Osteoblast (primary cell): Measurements from ENCODE around the gene UBE2H. TPM values are rescaled to one million over a fixed set of nuclear protein-coding genes. Genes with fewer than 3 reads are reported as not detected.

Source experiments
- DNase-seq: peaks from one replicate; pipeline ENCODE4 v3.0.0; 2011; ENCODE audit warnings: low spot score, mixed read lengths; ENCODE audit not compliant: insufficient read length; ENCODE audit errors: missing footprints
- H2AFZ ChIP-seq: 2 replicates; pipeline ENCODE4 v1.6.0; 2011; ENCODE audit warnings: mild to moderate bottlenecking, low read length
- H3K27ac ChIP-seq: 2 replicates; pipeline ENCODE4 v1.5.1; 2011; ENCODE audit warnings: mild to moderate bottlenecking, low read depth, low read length, moderate library complexity
- H3K27me3 ChIP-seq: 2 replicates; pipeline ENCODE4 v1.6.0; 2012; ENCODE audit warnings: mild to moderate bottlenecking, control low read depth, inconsistent platforms, low read length, moderate library complexity; ENCODE audit not compliant: insufficient read depth
- H3K36me3 ChIP-seq: 2 replicates; pipeline ENCODE4 v1.5.1; 2011; ENCODE audit warnings: mild to moderate bottlenecking, low read length, control low read depth, moderate library complexity; ENCODE audit not compliant: insufficient read depth
- H3K4me1 ChIP-seq: 2 replicates; pipeline ENCODE4 v1.5.1; 2011; ENCODE audit warnings: mild to moderate bottlenecking, low read length, control low read depth, moderate library complexity; ENCODE audit not compliant: insufficient read depth
- H3K4me2 ChIP-seq: 2 replicates; pipeline ENCODE4 v1.6.0; 2011; ENCODE audit warnings: mild to moderate bottlenecking, low read length; ENCODE audit not compliant: insufficient read depth
- H3K4me3 ChIP-seq: fragments of 200-600 bp; sonication (generic); 3 replicates; pipeline ENCODE4 v1.5.1; 2012; ENCODE audit warnings: mild to moderate bottlenecking, low read length, inconsistent platforms; ENCODE audit not compliant: insufficient read depth
- H3K79me2 ChIP-seq: 2 replicates; pipeline ENCODE4 v1.6.0; 2012; ENCODE audit warnings: mild to moderate bottlenecking, low read length, control low read depth, inconsistent platforms; ENCODE audit not compliant: insufficient read depth
- H3K9me3 ChIP-seq: 2 replicates; pipeline ENCODE4 v1.5.1; 2011; ENCODE audit warnings: low read depth, low read length, control low read depth
- H4K20me1 ChIP-seq: 2 replicates; pipeline ENCODE4 v1.6.0; 2012; ENCODE audit warnings: mild to moderate bottlenecking, low read length, control low read depth; ENCODE audit not compliant: insufficient read depth
- total RNA-seq: library from RNA; depleted of rRNA; stranded (reverse); fragments of >200 nt; gene quantifications from 2 replicates; pipeline ENCODE4 v1.2.3, GENCODE V29; 2012
- TF ChIP-seq, protein P1 (sequence below): IDR thresholded peaks from 2 replicates; pipeline ENCODE4 v1.5.1; 2011; ENCODE audit warnings: mild to moderate bottlenecking, low read depth, low read length, moderate library complexity; ENCODE audit errors: extremely low read depth

The UBE2H gene
- total RNA-seq, 1 donor, result 61.2 TPM

DNA sequence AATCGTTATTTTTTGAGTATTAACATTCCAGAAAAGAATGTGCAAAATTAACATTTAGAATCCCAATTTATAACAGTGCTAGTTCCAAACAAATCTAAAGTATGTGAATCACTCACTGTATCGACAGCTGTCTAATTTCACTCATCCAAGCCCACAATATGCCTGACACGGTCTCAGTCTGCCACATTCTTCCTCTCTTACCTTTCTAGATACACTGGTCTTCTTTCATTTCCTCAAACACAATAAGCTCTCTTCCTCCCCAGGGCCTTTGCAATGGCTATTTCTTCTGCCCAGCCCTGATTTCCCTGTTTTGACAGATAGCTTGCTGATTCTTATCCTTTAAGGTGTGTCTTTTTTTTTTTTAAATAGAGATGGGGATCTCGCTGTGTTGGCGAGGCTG, 48.8 kb downstream of the UBE2H start:
- Histone ChIP-seq H3K4me1 (peaks cover 14% of the 10 kb centered on the region), H3K4me3 (no peak overlapping the region), H3K4me2 (no peak overlapping the region), H3K27ac (no peak overlapping the region), H3K79me2 (peaks cover 82% of the 10 kb centered on the region), H3K27me3 (no peaks in the 10 kb centered on the region), H2AFZ (no peak overlapping the region), H3K9me3 (no peaks in the 10 kb centered on the region), H4K20me1 (peaks cover 79% of the 10 kb centered on the region), H3K36me3 (peaks cover 5% of the 10 kb centered on the region)
- DNase-seq, result no peak
- TF ChIP-seq, protein P1, sequence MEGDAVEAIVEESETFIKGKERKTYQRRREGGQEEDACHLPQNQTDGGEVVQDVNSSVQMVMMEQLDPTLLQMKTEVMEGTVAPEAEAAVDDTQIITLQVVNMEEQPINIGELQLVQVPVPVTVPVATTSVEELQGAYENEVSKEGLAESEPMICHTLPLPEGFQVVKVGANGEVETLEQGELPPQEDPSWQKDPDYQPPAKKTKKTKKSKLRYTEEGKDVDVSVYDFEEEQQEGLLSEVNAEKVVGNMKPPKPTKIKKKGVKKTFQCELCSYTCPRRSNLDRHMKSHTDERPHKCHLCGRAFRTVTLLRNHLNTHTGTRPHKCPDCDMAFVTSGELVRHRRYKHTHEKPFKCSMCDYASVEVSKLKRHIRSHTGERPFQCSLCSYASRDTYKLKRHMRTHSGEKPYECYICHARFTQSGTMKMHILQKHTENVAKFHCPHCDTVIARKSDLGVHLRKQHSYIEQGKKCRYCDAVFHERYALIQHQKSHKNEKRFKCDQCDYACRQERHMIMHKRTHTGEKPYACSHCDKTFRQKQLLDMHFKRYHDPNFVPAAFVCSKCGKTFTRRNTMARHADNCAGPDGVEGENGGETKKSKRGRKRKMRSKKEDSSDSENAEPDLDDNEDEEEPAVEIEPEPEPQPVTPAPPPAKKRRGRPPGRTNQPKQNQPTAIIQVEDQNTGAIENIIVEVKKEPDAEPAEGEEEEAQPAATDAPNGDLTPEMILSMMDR, result no peak

DNA sequence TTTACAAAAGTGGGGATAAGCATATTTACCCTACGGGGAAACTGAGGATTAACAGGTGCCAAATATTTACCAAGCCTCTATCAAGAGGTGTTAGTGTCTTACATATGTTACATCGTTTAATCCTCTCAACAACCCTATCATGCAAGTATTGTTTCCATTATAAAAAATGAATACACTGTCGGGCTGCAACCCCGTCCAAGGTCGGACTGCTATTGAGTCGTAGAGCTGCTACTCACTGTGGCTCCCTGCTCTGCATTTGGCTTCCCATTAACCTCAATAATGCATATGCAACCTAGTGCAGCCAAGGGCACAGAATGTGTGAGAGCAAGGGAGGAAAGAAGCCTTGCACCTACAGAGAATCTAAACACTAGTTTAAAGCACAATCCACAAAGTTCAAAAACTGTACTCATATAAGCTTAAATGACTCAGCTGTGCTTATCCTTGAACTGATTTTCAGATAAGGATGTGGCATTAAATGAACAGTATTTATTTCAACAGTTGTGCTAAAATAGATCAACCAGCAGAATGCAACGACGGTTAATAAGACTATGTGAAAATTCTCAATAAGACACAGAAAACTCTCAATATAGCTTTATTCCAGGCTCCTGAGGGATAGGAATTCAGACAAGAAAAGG, 49.9 kb downstream of the UBE2H start:
- TF ChIP-seq, protein P1, result no peak
- Histone ChIP-seq H3K79me2 (peaks cover 75% of the 10 kb centered on the region), H3K4me3 (no peak overlapping the region), H3K27me3 (no peaks in the 10 kb centered on the region), H3K4me2 (no peak overlapping the region), H4K20me1 (peaks cover 79% of the 10 kb centered on the region), H3K4me1 (peaks cover 5% of the 10 kb centered on the region), H3K36me3 (peaks cover 5% of the 10 kb centered on the region), H2AFZ (no peak overlapping the region), H3K9me3 (no peaks in the 10 kb centered on the region), H3K27ac (no peak overlapping the region)
- DNase-seq, result no peak

DNA sequence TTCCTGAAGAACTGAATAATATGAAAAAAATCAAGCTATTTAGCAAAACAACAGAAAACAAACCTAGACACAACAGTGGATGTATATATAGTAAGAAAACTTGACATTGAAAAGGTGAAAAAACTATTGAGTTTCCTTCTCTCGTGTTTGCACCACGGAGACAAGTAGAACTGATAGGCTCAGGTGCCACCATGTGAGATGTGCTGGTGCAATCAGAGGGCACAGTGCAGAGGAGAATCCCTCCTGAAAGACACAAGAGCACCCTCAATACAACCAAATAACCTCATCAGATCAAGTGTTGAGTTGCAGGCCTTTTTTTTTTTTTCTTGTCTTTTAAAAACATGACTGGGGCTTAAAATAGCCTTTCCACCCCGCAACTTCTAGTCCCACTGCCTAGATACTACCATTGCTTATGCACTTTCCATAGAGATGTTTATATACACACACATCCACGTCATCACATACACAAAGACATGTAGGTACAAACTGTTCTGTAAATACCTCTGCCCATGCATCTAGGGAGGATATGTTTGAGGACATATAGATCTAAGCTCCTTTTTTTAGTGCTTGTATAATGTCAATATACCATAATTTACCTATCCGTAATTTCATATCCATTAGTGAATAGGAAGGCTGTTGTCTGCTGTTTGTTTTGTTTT, 54.1 kb downstream of the UBE2H start:
- peaks cover 8% of the 10 kb centered on the region for H3K36me3 ChIP-seq
- peaks cover 55% of the 10 kb centered on the region for H3K79me2 ChIP-seq
- H2AFZ ChIP-seq, result no peak overlapping the region
- no peak overlapping the region for H3K4me3 ChIP-seq
- H4K20me1 ChIP-seq, result peaks cover 72% of the 10 kb centered on the region
- peak; percentile 37 for DNase-seq
- H3K4me1 ChIP-seq, result peaks cover 12% of the 10 kb centered on the region
- H3K4me2 ChIP-seq, result no peak overlapping the region
- TF ChIP-seq, protein P1, result no peak
- H3K27me3 ChIP-seq, result no peaks in the 10 kb centered on the region
- no peak overlapping the region for H3K27ac ChIP-seq
- H3K9me3 ChIP-seq, result no peaks in the 10 kb centered on the region

DNA sequence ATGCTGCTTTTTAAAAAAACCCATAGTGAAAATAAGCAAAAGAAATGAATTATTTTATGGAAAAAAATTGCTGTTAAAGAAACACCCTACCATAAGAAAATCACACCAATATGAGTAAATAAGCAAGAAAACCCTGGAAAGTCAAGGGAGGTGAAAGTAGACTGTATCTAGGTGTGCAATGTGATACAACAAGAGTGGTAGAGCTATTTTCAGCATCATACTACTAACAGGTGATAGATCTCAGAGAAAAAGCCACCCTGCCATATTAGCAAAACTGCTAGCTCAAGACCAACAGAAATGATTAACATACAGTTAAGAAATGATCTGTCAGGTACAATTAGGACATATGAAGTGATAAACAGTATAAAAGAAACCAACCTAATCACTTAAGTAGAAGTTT, 54.8 kb downstream of the UBE2H start:
- H3K4me3 ChIP-seq, result no peak overlapping the region
- DNase-seq, result peak; percentile 70
- no peaks in the 10 kb centered on the region for H3K9me3 ChIP-seq
- H3K4me2 ChIP-seq, result no peak overlapping the region
- no peaks in the 10 kb centered on the region for H3K27me3 ChIP-seq
- peaks cover 12% of the 10 kb centered on the region for H3K4me1 ChIP-seq
- peaks cover 68% of the 10 kb centered on the region for H4K20me1 ChIP-seq
- peaks cover 54% of the 10 kb centered on the region for H3K79me2 ChIP-seq
- TF ChIP-seq, protein P1, result no peak
- peaks cover 8% of the 10 kb centered on the region for H3K36me3 ChIP-seq
- H3K27ac ChIP-seq, result no peak overlapping the region
- no peak overlapping the region for H2AFZ ChIP-seq
